Cortex of kidney (tissue), 1 donor: Measurements from ENCODE around the gene PGBD4.

ENCODE experiments used
- DNase-seq: peaks from one replicate; lab custom pipeline; 2025; lab: John Stamatoyannopoulos, UW

PGBD4 gene

GRCh38 chr15:34101366-34102174 lies at the start of gene PGBD4, which contains the start of gene EMC7:
TSS of gene PGBD4 (plus strand) at chr15:34102083. CDS start at chr15:34102532, 449 bp downstream.
TSS of gene EMC7 (minus strand) at chr15:34101862. CDS start at chr15:34101839, 23 bp downstream.
- DNase-seq = peak; percentile 32

GRCh38 chr15:34054081-34054707 lies 47.7 kb upstream of the PGBD4 start:
- DNase-seq = no peak

GRCh38 chr15:34055868-34056595 lies 45.9 kb upstream of the PGBD4 start:
- no peak for DNase-seq

DNA sequence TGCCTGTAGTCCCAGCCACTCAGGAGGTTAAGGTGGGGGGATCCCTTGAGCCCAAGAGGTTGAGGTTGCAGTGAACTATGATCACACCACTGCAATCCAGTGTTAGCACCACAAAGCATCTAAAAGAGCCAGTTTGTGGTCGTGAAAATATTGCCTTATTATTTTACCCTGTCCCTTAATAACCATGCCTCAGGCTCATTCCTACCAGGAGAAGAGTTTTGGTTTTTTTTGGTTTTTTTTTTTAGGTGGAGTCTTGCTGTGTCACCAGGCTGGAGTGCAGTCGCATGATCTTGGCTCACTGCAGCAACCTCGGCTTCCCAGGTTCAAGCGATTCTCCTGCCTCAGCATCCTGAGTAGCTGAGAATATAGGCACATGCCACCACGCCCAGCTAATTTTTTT lies 45.0 kb upstream of the PGBD4 start:
- no peak for DNase-seq

- DNase-seq = no peak
Observed at GRCh38 chr15:34059476-34059875, 42.4 kb upstream of the PGBD4 start.

DNA sequence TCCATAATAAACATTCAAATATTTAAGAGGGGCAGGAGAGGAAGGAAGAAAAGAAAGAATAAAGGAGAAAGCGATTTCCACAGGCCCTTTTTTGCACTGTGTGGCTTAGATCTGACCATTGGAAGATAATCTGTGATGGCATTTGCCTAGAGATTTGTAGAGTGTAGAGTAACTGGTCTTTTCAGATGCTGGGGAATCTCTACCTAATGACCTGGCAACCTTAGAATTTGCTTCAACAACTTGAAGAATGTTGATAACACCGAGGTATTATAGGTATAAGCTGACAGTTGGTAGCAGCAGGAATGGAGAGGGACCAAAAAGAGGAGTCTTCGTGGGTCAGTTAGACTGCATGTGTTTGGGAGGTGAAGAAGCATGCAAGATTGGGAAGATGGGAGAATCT lies 41.9 kb upstream of the PGBD4 start:
- no peak for DNase-seq

- DNase-seq = no peak
Observed at GRCh38 chr15:34064438-34064837, 37.4 kb upstream of the PGBD4 start.

DNA sequence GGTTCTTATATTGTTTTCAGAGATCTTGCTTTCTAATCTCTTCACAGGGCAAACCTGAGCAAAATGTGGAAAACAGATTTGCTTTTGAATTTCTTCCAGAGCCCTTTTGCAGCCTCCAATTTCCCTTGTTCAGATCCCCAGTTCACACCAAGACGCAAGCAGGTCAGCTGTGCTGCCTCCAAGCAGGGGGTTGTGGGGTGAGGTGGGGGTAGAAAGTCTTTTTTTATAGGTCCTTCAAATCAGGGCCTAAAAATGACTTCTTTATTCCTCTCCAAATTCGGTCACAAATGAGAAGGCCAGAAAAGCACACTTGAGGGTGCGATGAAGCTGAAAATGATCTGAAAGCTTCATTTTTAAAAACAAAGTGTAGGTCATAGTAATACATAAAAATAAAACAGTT lies 36.6 kb upstream of the PGBD4 start:
- no peak for DNase-seq

DNA sequence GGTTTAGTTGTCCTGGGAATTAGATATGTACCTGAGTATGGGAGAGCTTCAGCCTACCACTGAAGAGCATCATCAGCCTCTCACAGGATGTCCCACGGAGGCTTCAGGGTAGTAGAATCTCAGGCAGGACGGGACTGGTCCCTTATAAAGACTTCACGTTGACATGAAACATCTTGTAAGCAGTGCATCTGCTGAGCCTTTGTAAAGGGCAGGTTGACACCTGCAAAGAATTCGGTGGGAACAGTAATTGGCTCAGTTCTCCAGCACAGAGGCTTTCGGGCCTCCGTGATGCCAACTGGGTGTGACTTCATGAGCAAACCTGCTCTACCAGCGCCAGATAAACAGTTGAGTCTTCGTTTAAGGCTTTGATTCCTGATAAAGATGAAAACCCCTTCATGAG lies 35.9 kb upstream of the PGBD4 start:
- no peak for DNase-seq

GRCh38 chr15:34070003-34070402 lies 31.9 kb upstream of the PGBD4 start:
- DNase-seq = no peak

DNA sequence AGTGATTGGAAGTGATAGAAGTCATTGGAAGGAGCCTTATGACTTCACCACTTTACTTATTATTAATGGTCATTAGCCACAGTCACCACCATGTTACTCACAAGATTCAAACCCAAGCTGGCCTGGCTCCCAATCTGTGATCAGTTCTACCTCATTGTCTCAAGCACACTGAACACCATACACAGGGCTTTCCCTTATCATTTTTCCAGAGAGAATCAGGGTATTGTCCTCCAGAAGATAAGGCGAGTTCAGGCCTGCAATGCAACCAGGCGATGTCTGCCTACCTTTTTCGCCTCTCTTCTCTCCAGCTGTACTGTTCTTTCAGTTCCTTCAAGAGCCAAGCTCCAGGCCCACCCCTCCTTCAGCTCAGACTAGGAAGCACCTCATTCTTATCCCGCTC lies 25.1 kb upstream of the PGBD4 start:
- no peak for DNase-seq

DNA sequence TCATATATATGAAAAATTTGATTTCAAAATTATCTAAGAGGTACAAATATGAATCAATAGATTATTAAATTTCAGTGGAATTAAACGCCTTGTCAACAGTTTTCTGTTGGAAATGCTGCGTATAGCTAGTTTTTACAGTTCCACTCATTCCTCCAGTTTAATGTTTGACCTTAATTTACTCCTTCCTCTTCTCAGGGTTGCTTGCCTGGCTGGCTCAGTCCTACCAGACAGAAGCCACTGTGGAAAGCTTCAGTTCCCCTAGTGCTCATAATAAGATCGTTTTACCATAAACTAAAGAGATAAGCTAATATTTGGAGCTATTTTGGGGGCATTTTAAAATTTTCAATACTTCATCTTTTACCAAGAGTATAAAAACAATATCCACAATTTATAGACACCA lies 23.0 kb upstream of the PGBD4 start:
- DNase-seq = no peak

GRCh38 chr15:34079904-34080303 lies 22.0 kb upstream of the PGBD4 start:
- no peak for DNase-seq

DNA sequence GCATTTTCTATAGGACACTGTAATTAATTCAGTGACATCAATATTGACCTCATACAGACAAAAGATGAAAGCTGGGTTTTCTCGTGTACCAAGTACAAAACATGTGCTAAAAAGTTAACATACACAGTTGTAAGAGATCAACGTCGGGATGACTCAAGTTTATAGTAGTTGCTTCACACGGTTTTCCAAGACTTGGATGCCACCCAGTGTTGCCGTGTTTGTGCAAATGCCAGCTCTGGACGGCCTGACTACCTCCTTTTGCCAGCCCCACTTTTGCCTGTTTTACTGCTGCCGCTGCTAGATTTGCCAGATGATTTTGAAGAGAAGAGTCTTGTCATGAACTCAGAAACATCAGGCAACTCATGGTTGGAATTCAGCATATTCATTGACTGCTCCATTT lies 17.8 kb upstream of the PGBD4 start:
- DNase-seq = no peak

GRCh38 chr15:34085746-34086145 lies 16.1 kb upstream of the PGBD4 start:
- DNase-seq = no peak

DNA sequence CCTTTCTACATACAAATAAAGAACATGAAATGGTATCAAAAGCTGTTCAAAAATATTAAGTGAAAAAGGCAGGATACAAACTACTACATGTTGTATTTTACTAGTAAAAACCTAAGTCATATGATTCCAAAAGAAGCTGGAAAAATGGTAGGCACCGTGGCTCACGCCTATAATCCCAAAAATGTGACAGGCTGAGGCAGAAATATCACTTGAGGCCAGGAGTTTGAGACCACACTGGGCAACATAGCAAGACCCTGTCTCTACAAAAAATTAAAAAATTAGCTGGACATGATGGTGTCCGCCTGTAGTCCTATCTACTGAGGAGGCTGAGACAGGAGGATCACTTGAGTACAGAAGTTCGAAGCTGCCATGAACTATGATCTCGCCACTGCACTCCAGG lies 2.0 kb upstream of the PGBD4 start:
- no peak for DNase-seq

- no peak for DNase-seq
Observed at GRCh38 chr15:34102175-34102925, 467 bp downstream of the PGBD4 start.

DNA sequence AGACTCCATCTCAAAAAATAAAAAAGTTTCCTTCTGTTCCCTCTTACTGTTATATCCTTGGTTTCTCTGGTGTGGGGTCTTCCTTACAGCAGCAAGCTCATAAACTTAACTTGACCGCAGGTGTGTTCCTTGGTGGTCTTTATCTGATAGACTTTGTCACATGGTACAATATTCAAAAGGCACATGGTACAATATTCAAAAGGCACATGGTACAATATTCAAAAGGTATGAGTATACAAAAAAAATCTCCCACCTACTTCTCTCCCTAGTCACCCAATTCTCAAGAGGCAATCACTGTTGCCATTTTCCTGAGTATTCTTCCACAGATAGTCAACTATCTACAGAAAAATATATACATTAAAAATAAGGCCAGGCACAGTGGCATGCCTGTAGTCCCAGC lies 4.5 kb downstream of the PGBD4 start:
- no peak for DNase-seq

GRCh38 chr15:34107315-34107714 lies 5.4 kb downstream of the PGBD4 start:
- no peak for DNase-seq

DNA sequence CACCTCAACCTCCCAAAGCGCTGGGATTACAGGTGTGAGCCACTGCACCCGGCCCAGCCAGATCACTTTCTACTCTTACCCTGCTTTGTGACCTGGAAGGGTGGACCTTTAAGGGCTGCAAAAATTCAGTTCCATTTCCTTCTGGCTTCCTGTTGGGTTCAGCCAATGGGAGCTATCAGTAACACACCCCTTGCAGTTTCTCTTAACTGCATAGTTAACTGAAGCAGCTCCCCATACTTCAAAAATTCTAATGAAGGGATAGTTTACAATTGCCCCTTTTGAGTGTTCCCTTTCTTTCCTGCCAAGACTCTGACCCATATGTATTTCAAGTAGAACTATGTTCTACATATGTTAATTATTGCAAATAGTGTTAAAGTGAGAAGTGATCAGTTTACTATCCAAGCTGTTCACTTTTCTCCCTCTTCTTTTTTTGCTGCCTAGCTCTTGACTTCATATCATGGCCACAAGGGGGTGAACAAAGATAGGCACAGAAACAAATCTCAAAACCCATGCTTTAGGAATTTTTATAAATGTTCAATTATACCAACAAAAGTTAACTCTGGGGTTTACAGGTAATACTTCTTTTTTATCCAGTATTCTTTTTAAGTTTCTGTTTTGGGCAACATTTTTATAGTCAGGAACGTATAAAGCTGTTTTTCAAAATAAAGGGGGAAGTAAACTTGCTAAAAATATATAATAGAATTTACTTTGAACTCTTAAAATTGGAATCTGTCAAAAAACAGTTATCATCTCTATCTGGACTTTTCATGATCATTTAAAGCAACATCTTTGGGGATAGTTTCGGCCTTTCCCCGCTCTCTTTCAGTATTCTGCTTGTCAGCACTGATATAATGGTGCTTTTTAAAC lies 8.1 kb downstream of the PGBD4 start:
- no peak for DNase-seq

DNA sequence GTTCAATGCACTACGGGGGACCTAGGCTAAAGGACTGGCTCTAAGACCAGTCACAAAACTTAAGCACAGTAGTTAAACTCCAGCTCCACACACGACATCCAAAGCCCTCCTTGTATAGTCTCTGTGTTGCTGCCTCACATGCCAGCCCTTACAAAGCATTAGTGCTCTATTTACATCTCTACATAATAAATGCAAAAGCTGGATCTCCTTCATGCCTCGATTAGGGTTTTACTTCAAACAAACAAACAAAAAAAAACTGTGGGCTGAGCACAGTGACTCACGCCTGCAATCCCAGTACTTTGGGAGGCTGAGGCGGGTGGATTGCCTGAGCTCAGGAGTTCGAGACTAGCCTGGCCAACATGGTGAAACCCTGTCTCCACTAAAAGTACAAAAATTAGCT lies 9.6 kb downstream of the PGBD4 start:
- DNase-seq = no peak
